Skeletal muscle cell (primary cell): ENCODE measurements around the gene RPS6KA2.

ENCODE experiments used
- DNase-seq: peaks from one replicate; pipeline ENCODE4 v3.0.0-alpha.2; 2010; ENCODE audit warnings: low read depth
- H3K4me3 ChIP-seq: 2 replicates; pipeline ENCODE4 v1.5.1; 2011; ENCODE audit warnings: low read depth, mild to moderate bottlenecking, control low read depth, low read length, moderate library complexity

The RPS6KA2 gene

DNA sequence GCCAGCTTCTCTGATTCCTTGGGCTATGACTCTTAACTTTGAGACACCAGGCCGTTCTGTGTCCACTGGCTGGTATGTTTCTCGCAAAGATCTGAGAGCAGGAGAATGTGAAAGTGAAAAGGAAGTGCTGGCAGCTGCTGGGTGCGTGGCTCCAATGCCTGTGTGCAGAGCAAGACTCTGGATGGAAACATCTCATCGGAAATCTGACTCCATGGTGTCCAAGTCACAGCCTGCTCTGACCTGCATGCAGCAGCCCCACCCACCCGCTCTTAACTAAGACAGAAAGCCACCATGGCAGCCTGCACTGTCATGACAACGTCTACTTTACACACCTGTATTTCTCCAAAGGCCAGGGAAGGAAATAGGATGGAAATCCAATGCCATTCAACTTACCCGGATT, 178.0 kb downstream of the RPS6KA2 start:
- DNase-seq: no peak
- no peak overlapping the region for H3K4me3 ChIP-seq

DNA sequence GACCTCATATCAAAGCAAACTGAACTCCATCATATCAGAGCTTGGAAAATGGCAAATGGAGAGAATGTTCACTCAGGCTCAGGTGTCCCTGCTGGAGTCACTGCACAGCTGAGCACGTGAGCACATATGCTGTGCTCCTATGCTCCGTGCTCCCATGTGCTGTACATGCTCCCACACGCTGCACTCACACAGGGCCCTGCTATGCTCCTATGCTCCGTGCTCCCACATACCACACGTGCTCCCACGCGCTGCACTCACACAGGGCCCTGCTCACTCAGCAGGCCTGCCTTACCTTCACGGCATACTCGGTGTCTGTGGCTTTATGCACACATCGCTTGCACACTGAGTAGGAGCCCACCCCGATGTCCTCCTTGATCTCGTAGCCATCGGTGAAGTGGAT, 178.6 kb downstream of the RPS6KA2 start:
- no peak overlapping the region for H3K4me3 ChIP-seq
- no peak for DNase-seq

DNA sequence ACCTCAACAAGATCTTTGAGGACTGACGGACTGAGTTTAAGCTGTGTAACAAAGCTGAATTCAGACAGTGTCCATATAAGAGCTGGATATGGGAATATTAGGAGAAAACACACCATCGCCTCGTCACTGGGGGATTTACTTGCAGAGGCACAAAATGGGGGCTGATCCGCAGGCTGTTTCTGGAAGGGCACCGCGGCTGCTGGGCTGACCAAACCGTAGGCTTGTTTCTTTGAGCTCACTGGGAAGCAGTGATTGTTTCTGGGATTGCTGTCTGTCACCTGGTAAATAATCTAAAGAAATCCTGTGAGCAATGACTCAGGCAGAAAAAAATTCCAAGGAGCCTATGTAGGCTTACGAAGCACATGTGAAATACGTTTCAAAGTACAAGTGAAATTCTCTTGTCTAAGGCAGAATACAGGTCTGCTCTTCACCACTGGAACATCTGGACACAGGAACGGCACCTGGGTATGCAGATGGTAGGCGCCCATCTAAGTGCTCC, 180.4 kb downstream of the RPS6KA2 start:
- DNase-seq: no peak
- H3K4me3 ChIP-seq: no peak overlapping the region

DNA sequence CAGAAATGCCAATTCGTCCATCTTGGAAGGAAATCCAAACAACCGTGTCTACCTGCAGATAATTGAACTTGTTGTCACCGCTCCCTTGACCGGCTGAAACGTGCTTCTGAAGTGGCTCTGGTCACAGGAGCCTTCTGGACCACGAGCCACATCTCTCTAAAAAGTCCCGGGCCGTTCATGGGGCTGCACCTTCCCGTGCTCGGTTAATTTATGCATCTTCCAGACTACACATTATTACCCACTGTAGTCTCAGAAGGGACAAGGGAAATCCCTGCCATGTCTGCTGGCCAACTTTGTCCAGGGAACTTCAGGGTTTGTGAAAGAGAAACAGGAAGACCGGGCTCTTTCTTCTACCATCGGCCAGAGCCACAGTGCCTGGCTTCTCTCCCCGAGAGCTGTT, 180.9 kb downstream of the RPS6KA2 start:
- no peak overlapping the region for H3K4me3 ChIP-seq
- no peak for DNase-seq

DNA sequence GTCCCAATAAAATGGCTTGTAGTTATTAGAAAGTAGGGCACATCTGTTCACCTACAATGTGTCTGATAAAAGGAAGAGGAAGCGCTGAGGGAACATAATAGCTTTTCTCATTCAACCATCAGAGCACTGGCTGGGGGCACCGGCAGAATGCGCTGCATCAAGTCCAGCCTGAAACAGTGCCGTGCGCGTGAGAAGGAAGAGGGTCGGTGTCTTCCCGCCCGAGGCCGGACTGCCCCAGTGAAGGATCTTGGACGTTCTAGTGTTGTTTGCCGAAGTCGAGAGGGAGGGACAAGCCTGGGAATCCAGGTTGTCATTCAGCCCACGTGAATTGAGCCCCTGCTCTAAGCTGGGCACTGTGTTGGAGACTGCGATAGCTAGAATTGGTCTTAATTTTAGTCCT, 182.6 kb downstream of the RPS6KA2 start:
- H3K4me3 ChIP-seq: no peak overlapping the region

DNA sequence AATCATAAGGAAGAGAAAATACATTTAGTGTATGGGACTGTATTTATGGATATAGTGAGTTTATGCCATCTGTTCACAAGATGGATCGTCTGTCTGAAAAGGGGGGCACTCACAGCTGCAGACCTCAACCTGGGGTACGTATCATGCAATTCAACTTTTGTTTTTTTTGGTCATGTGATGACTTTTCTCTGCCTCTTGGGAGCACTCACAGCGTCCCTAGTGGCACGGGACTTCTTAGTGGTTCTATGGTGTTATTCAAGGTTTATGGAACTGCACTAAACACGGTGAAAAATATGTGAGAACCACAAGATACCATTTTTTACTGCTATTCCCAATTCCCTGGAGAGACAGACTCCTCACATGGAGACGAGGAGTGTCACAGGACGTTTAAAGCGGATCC, 183.9 kb downstream of the RPS6KA2 start:
- no peak overlapping the region for H3K4me3 ChIP-seq
- DNase-seq: no peak

More for the DNA sequence above, 182.6 kb downstream of the RPS6KA2 start:
- no peak for DNase-seq

DNA sequence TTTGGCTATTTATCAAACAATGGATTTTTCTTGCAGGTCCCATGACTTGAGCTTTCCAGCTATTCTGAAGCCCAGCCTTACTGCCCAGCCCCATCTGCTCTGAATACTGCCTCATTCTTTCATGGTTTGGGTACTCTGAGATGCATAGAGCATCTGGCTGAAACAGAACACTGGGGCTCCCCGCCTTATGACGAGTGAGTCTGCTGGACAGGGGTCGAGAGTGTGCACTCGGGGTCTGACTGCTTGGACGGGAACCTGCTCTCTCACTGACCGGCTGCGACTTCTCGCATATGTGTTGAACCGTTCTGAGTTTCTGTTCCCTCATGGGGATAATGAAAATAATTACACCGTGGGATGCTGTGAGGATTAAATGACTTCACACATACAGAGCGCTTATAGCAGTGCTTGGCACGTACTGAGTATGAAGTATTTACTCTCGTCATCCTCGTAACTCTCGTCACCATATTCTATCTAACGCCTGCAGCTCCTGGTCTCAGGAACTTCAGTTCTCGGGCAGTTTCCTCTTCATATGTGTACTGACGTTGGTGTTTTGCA, 184.8 kb downstream of the RPS6KA2 start:
- DNase-seq: no peak

DNA sequence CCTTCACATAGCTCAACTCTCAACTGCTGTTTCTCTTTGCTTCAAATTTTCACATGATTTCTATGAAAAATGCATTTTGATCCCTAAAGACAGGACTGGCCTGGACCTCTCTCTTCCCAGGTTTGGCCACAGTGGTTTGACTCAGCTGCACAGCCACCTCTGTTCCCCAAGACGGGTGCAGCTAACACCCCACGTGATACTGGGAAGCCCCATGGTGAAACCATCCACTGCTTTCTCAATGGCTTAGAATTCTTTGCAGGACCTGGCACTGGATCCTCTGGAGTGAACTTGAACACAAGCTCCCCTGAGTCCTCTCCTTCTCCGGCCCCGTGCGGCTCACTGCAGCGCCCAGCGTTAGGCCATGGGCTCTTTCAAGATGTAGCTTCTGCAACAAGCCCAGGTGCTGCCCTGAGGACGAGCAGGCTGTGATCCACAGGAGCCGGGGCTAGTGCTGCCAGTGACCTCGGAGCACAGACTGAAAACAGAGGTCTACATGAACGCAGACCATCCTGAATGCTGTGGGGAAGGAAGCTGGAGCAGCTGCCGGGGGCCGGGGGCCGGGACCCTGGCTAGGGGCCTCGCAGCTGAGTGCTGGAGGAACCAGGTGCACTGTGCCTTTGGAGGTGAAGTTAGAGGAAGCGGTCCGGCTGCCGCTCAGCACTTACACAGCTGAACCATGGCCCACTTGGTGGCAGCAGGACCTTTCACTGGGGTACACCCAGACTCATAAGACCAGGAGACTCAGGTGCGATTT, 185.5 kb downstream of the RPS6KA2 start:
- DNase-seq: no peak
- no peak overlapping the region for H3K4me3 ChIP-seq

More for the DNA sequence above, 184.8 kb downstream of the RPS6KA2 start:
- H3K4me3 ChIP-seq: no peak overlapping the region

DNA sequence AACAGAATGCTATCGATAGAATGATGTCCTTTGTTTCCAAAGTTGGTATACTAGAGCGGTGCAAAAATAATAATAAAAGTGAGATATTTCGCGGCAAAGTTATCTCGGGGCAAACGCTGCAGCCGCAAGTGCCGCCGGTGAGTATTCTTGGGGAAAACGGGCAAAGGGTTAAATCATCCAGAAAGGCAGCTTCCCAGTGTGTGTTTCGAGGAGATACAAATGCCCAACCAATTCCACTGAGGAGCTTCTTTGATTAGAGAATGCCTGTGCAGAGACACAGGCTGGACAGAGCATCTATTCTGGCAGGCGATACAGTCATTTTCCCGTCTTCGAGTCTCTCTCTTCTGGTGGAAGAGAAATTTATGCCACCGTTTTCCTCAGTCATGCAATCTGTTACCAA, 186.3 kb downstream of the RPS6KA2 start:
- no peak for DNase-seq
- no peak overlapping the region for H3K4me3 ChIP-seq

DNA sequence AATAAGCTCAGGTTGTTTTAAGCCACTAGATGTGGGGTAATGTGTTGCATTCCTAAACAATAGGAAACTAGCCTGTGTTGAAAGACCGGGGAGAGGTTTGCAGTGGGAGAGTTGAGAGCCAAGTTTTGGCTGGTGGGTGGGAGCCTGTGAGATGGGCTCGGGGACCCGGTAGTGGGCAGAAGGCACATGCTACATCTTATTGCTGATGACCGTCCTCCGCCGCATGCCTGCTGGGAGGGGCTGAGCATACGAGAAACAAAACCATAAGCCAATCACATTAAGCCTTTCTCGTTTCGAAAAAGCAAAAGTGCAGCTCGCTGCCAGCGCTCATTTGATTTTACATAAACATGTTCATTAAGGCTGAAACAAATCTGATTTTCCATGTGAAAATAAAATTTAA, 186.9 kb downstream of the RPS6KA2 start:
- no peak for DNase-seq
- H3K4me3 ChIP-seq: no peak overlapping the region

DNA sequence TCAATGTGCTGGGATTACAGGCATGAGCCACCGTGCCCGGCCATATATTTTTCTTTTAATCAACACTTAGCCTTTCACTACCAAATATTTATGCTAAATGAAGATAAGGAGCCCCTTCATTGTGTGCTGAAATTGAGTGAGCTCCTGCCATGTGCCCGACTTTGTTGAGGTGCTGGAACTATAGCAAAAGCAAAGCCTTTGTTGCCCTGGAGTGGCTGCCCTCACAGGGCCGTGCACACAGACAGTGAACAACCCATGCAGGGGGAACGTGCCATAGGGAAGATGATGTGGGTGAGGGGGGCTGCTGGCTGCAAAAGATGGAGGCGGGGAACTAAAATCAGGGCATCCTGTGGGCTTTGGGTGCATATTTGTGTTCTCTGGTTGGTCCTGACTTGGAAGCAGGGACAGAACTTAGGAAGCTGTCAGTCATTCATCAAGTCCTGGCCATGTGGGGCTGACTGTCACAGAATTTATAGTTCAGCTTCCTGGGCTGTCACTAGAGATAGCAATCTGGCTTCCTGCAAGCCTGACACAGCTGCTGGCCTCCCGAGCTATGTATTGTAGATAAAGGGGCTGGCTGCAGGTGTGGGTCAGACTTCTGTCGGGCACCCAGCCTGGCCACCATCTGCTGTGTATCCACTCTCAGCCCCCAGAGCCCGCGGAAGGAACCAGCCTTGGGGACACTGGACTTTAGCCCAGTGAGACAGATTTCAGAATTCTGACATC, 187.5 kb downstream of the RPS6KA2 start:
- H3K4me3 ChIP-seq: no peak overlapping the region
- no peak for DNase-seq

DNA sequence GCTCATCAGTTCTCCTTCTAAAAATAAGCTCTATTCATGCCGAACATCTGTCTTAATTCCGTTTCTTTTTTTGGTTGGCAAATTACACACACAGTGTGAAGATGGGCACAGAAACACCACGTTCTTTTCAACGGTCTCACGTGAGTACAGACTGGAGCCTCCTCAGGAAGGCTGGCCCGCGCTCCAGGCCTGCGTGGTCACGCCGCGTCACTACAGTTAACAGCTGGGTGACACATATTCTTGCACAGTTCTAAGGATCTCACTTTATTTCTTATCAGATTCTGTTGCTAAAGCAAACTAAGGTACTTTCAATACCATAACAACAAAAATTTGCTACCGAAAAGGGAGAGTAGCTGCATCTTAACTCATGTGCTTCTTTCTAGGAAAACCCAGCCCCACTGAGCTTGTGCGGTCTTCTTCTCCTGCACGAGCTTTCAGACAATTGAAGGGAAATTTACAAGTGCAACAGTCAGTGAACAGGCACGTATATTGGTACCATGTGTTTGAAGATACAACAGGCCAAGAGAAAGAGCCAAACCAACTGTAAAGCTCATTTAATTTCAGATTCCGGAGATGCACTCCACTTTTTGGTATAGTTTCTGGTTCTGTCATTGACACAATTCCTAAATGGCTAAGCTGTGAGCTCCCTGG, 188.7 kb downstream of the RPS6KA2 start:
- no peak overlapping the region for H3K4me3 ChIP-seq
- no peak for DNase-seq

DNA sequence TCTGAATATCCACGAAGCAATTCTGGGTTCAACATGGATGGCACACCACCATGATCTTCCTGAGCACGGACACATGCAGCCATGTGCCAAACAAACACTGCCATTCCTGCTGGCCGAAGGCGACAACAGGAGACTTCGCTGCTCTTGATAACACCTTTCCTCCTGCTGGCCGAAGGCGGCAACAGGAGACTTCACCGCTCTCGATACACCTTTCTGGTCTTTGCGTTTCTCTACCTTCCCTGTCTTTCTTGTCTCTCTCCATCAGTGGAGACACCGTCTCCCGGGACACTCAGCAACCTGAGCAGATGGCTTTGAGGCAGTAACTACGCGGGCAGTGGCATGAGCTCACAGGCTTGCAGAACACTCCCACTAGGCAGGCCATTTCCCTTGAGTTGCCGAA, 189.4 kb downstream of the RPS6KA2 start:
- no peak overlapping the region for H3K4me3 ChIP-seq
- no peak for DNase-seq

DNA sequence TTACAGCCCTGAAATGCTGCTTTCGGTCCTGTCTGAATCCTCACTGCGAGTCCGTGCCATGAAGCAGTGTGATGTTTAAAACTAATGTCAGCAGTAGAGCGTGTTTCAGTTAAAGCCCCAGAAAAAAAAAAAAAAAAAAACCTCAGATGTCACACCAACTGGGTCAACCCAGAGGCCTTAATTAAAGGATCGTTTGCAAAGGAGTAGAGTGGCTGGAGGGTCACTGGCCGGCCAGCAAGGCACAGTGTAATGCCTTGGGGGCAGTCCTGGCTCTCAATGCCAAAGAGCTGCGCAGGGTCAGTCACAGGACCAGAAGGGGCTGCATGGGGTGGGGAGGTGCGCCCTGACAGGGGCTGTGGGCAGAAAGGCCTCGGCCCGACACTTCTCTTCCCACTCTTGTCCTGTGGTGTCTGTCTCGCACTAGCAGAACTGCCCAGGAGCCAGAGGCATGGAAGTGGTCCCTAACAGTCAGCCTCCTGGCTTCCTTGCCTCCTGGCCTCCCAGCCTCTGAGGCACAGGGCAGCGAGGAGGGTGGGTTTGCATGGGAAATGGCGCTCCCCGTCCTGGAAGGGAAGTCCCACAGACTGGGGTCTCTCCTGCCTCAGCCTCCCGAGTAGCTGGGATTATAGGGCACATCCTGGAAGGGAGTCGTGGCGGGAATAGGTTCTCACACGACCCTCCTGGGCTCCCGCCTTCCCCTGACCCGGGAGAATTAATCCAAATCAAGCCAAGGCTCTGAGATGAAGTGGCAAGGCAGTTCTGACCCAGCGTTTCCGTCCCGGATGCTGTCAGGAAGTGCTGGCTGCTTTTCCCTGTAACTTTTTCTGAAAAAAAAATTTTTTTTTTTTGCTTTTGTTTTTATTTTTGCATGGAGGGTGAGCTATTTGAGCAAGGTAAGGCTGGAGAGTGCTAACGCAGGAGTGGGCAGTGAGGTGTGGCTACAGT, 190.6 kb downstream of the RPS6KA2 start:
- no peak for DNase-seq
- no peak overlapping the region for H3K4me3 ChIP-seq

DNA sequence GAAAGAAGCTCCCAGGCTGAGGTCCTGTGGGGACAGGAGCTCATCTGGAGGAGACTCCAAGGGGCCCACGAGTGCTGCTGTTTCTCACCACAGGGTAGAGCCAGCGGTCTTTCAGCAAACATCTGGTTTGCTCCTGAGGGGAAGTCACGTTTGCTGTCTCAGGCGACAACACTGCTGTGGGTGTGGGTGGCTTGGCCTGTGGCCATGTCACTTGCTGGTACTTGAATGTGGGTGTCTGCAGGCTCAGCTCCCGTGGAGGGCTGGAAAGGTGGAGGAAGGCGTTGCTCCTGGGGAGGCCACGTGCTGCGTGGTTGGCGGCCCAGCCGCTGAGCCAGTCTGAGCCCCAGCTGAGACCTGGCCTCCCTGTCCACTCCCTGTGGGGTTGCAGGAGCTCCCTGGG, 191.5 kb downstream of the RPS6KA2 start:
- no peak overlapping the region for H3K4me3 ChIP-seq
- DNase-seq: no peak

DNA sequence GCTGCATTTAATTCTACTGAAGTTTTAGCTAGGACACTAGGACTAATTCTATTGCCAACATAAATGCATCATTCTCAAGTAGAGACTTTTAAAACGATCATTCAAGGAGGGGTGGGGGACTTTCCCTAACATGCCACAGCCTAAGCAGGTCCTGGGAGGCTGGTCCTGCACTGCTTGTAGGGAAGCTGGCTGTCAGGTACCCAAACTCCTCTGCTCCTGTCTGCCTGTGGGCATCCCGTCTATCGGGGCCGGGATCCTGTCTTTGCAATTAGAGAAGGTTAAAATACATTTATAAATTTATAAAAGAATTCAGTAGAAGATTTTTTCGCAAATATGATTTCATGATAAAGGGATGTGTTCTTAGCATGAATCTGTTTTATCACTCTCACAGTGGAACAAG, 192.7 kb downstream of the RPS6KA2 start:
- DNase-seq: no peak
- H3K4me3 ChIP-seq: no peak overlapping the region

DNA sequence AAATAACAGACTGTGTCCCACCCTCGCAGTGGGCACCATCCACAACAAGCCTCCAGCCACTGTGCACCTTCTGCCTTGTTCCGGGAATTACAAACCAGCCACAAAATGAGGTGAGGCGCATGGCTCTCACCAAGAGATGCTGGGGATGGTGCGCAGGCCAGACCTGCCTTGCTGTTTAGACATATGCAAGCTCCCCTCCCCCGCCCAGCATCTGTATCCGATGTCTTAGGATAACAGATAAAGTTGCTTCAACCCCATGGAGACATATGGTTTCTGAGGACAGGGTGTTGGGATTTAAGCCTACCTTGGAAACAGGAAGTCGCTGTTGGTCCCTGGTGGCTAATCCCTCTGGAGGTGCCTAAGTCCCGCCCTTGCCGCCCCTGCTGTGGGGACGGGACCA, 194.0 kb downstream of the RPS6KA2 start:
- no peak overlapping the region for H3K4me3 ChIP-seq
- DNase-seq: no peak

DNA sequence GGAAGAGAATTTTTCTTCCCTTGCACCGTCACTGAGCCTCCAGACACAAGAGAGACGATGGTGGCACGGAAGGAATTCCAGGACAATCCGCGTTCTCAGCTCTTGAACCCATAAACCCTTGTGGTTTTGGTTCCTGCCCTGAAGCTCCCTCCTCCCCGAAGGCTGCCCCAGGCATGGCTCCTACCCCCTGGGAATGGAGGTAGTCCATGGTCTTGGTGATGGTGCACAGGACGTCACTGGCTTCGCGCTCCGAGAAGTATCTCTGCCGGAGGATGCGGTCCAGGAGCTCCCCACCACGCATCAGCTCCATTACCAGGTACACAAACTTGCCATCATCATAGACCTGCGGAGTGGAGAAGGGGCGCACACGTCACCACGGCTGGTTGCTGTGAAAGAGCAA, 196.8 kb downstream of the RPS6KA2 start:
- no peak for DNase-seq
- H3K4me3 ChIP-seq: no peak overlapping the region

DNA sequence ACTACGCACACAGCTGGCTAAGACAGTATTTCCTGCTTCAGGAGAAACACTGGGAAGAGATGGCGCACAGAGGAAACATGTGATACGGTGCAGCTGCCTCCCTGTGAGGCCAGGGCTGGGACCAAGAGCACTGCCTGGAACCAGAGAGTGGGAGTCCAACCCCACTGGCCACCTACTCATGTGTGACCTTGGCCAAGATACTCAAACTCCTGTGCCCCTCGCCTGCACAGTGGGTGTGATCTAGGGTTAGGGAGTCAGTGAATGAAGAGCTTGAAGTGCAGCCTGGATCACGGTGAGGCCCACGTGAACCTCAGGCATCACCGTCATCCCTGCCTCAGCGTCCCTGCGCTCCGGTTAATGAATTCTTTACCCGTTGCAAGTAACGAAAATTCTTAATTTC, 202.6 kb downstream of the RPS6KA2 start:
- DNase-seq: no peak
- H3K4me3 ChIP-seq: no peak overlapping the region
